ENCODE results near the gene SESTD1. TPM values are rescaled to one million over a fixed set of nuclear protein-coding genes. Genes with fewer than 3 reads are reported as not detected.

SESTD1 gene
- total RNA-seq, 2 experiments from 2014 or later = 3.2 to 21.4 TPM

DNA sequence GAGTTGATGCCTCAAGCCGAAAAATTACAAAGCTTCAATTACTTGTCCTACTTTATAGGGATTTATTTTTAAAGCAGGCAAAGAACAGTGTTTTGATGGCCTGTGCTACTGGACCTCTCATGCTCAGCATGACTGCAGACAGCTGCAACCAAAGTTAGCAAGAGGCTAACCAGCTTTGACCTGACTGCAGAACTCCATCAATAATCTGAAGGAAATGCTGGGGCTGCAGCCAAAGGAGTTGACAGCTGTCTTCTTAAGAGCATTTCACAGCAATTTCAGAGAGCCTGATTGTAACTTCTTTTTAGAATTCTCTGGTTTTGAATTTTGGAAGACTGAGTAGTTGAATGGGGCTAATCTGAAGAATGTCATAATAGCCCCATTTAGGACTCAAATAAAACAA lies 46.5 kb upstream of the SESTD1 start:
- Histone ChIP-seq H3K36me3 (ENCODE audit: insufficient read depth, low read length) (no peaks in the 10 kb centered on the region), H3K9me3 (ENCODE audit: low read length) (no peaks in the 10 kb centered on the region), H3K4me2 (ENCODE audit: low read length) (no peak overlapping the region), H3K9me2 (ENCODE audit: insufficient read depth, low read length) (no peaks in the 10 kb centered on the region), H3K79me2 (ENCODE audit: insufficient read depth, low read depth, low read length) (no peaks in the 10 kb centered on the region), H2AFZ (ENCODE audit: low read length) (no peak overlapping the region), H4K20me1 (ENCODE audit: insufficient read depth, low read length) (no peaks in the 10 kb centered on the region), H3K27ac (ENCODE audit: low read depth, low read length, poor library complexity, severe bottlenecking) (no peak overlapping the region), H3K4me1 (ENCODE audit: insufficient read depth, low read length, poor library complexity, severe bottlenecking) (no peaks in the 10 kb centered on the region), H3K4me3 (ENCODE audit: low read depth, low read length, poor library complexity, severe bottlenecking) (no peak overlapping the region)
- ChIA-PET CTCF (ENCODE audit: unreplicated experiment) (no interaction called here), POLR2A (interaction anchor here (0.9 kb wide), 1 partner anchor 13 kb away, joined by 3 read pairs; no protein-coding TSS in a partner anchor)
- DNase-seq (ENCODE audit: low spot score) = no peak
- intact Hi-C loops (cut with micrococcal nuclease; ENCODE audit: unreplicated experiment) = no loop called here
- TF ChIP-seq, protein P1, sequence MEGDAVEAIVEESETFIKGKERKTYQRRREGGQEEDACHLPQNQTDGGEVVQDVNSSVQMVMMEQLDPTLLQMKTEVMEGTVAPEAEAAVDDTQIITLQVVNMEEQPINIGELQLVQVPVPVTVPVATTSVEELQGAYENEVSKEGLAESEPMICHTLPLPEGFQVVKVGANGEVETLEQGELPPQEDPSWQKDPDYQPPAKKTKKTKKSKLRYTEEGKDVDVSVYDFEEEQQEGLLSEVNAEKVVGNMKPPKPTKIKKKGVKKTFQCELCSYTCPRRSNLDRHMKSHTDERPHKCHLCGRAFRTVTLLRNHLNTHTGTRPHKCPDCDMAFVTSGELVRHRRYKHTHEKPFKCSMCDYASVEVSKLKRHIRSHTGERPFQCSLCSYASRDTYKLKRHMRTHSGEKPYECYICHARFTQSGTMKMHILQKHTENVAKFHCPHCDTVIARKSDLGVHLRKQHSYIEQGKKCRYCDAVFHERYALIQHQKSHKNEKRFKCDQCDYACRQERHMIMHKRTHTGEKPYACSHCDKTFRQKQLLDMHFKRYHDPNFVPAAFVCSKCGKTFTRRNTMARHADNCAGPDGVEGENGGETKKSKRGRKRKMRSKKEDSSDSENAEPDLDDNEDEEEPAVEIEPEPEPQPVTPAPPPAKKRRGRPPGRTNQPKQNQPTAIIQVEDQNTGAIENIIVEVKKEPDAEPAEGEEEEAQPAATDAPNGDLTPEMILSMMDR (conservative IDR thresholded peaks at IDR 0.05; ENCODE audit: low read length) = no peak
- no peak for TF ChIP-seq EZH2phosphoT487 (IDR thresholded peaks at IDR 0.05; ENCODE audit: borderline replicate concordance, low read depth, low read length)
- no TSS peak for BruUV-seq (replicated peaks)

DNA sequence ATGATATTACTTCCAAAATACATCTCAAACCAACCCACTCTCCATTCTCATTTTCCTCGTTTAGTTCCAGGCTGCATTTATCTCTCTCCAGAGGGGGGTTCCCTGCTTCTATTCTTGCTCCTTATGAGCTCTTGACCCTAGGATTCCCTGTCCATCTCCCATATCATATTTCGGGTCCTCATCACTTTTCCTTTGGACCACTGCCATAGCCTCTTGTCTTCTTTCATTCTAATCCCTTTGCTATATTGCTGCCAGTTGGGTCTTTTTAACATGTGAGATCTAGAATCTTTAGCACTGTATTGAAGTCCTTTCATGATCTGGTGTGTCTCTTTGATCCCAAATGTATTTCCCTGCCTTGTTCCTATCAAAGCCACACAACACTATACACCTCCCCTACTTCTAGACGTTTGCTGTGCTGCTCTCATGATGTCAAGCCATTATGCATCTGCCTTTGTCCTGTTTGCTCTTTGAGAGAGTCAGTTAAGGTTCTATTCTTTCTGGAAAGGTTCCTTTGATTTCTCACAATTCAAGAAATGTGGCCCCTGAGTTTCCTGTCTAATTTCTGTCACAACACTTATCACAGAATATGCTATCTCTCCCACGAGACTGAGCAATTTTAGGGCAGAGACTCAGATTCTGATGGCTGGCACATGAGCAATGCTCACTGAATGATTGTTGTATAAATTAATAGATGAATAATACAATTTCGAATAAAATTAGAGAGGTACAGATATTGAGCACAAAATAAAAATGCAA lies 43.2 kb upstream of the SESTD1 start:
- no peaks in the 10 kb centered on the region for H3K36me3 ChIP-seq (ENCODE audit: insufficient read depth, low read length)
- H3K4me2 ChIP-seq (ENCODE audit: low read length) = no peak overlapping the region
- no peaks in the 10 kb centered on the region for H3K9me3 ChIP-seq (ENCODE audit: low read length)
- no peaks in the 10 kb centered on the region for H3K4me1 ChIP-seq (ENCODE audit: insufficient read depth, low read length, poor library complexity, severe bottlenecking)
- no peak for DNase-seq (ENCODE audit: low spot score)
- H3K9me2 ChIP-seq (ENCODE audit: insufficient read depth, low read length) = no peaks in the 10 kb centered on the region
- no peaks in the 10 kb centered on the region for H3K79me2 ChIP-seq (ENCODE audit: insufficient read depth, low read depth, low read length)
- H3K27ac ChIP-seq (ENCODE audit: low read depth, low read length, poor library complexity, severe bottlenecking) = no peak overlapping the region
- intact Hi-C loops (cut with micrococcal nuclease; ENCODE audit: unreplicated experiment) = no loop called here
- no peak for TF ChIP-seq EZH2phosphoT487 (IDR thresholded peaks at IDR 0.05; ENCODE audit: borderline replicate concordance, low read depth, low read length)
- TF ChIP-seq, protein P1 (conservative IDR thresholded peaks at IDR 0.05; ENCODE audit: low read length) = no peak
- H3K4me3 ChIP-seq (ENCODE audit: low read depth, low read length, poor library complexity, severe bottlenecking) = no peak overlapping the region
- no peaks in the 10 kb centered on the region for H4K20me1 ChIP-seq (ENCODE audit: insufficient read depth, low read length)
- no peak overlapping the region for H2AFZ ChIP-seq (ENCODE audit: low read length)
- BruUV-seq (replicated peaks) = no TSS peak
- CTCF ChIA-PET (ENCODE audit: unreplicated experiment) = no interaction called here
- POLR2A ChIA-PET = no interaction called here

GRCh38 chr2:179305125-179305524 lies 40.5 kb upstream of the SESTD1 start:
- H3K9me3 ChIP-seq (ENCODE audit: low read length) = no peaks in the 10 kb centered on the region
- H3K4me3 ChIP-seq (ENCODE audit: low read depth, low read length, poor library complexity, severe bottlenecking) = no peak overlapping the region
- intact Hi-C loops (cut with micrococcal nuclease; ENCODE audit: unreplicated experiment) = no loop called here
- no peaks in the 10 kb centered on the region for H3K4me1 ChIP-seq (ENCODE audit: insufficient read depth, low read length, poor library complexity, severe bottlenecking)
- H4K20me1 ChIP-seq (ENCODE audit: insufficient read depth, low read length) = no peaks in the 10 kb centered on the region
- no peak for DNase-seq (ENCODE audit: low spot score)
- POLR2A ChIA-PET = no interaction called here
- H3K4me2 ChIP-seq (ENCODE audit: low read length) = no peak overlapping the region
- H3K9me2 ChIP-seq (ENCODE audit: insufficient read depth, low read length) = no peaks in the 10 kb centered on the region
- H2AFZ ChIP-seq (ENCODE audit: low read length) = no peak overlapping the region
- no peaks in the 10 kb centered on the region for H3K79me2 ChIP-seq (ENCODE audit: insufficient read depth, low read depth, low read length)
- CTCF ChIA-PET (ENCODE audit: unreplicated experiment) = no interaction called here
- H3K36me3 ChIP-seq (ENCODE audit: insufficient read depth, low read length) = no peaks in the 10 kb centered on the region
- TF ChIP-seq EZH2phosphoT487 (IDR thresholded peaks at IDR 0.05; ENCODE audit: borderline replicate concordance, low read depth, low read length) = no peak
- TF ChIP-seq, protein P1 (conservative IDR thresholded peaks at IDR 0.05; ENCODE audit: low read length) = no peak
- no peak overlapping the region for H3K27ac ChIP-seq (ENCODE audit: low read depth, low read length, poor library complexity, severe bottlenecking)
- no TSS peak for BruUV-seq (replicated peaks)
